GM18870 (cell line): ENCODE measurements around the gene SDK2.

Source experiments
- ATAC-seq: cut with Tn5 transposase; IDR thresholded peaks from one replicate; pipeline ENCODE4 v1.9.1; 2021; ENCODE audit warnings: moderate library complexity; ENCODE audit not compliant: unreplicated experiment

Gene SDK2

GRCh38 chr17:73613271-73614233, 30.7 kb downstream of the SDK2 start:
- ATAC-seq: no peak

DNA sequence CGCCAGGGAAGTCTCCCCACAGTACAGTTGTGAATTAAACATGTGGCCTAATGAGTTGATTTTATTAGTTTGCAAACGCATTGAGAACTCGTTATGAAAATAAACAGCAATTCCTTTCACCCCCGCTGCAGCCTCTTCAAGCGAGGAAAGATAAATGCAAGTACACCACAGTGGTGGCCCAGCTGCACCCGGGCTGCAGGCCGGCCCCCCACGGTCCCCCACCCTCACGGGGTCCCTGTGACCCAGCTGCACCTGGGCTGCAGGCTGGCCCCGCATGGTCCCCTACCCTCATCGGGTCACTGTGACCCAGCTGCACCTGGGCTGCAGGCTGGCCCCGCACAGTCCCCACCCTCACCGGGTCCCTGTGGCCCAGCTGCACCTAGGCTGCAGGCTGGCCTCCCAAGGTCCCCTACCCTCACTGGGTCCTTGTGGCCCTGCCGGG, 32.2 kb downstream of the SDK2 start:
- no peak for ATAC-seq

- ATAC-seq: no peak
Observed at GRCh38 chr17:73611630-73612029, 32.6 kb downstream of the SDK2 start.

- ATAC-seq: no peak
Observed at GRCh38 chr17:73610331-73610911, 33.8 kb downstream of the SDK2 start.

DNA sequence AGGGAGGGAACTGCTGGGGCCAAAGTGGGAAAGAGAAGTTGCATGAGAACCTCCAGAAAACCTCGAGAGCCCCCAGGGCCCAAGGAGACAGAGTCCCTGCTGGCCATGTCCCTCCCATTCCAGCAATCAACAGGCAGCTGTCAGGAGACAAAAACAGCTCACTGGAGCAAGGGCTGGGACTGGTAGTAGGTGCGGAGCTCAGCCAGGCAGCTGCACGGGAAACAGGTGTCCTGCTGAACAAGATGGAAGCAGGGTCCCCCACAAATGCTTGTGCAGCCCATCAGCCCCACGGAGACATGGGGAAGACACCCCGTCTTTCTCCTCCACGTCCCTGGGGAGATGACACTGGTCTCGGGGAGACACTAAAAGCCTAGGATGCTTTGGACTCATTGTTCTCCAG, 34.5 kb downstream of the SDK2 start:
- ATAC-seq: no peak

DNA sequence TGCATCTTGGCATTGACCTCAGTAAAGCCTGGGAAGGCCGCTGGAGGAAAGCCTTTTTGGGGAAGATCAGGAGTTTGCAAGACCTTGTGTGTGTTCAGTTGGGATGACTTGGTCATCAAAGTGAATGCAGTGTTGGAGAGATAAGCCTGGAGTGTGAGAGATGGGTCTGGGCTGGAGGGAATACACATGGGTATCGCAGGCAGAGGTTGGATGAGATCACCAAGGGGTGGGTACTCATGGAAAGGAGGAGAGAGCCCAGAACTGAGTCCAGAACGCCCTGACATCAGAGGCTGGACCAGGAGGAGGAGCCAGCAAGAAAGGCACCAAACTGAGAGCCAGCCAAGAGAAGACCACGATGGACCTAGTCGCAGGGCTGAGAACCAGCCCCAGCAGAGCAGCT, 35.2 kb downstream of the SDK2 start:
- no peak for ATAC-seq

GRCh38 chr17:73605444-73605843, 38.8 kb downstream of the SDK2 start:
- no peak for ATAC-seq

GRCh38 chr17:73604476-73604875, 39.8 kb downstream of the SDK2 start:
- no peak for ATAC-seq

DNA sequence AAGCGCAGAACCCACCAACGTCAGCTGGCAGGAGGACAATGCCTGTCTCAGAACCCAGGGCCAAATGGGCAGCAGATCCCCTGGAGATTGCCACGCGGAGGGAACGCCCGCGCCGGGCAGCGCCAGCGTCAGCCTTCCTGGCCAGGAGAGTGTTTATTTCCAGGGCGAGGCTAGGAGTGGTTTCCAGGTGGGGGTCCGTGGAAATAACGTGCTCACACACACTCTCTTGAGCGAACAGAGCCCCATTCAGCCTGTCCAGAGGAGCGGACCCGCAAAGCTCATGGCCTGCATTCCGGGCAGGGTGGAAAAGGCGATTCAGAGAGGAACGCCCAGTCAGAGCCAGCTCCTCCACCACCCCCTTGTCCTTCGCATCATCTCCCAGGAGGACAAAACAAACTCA, 40.3 kb downstream of the SDK2 start:
- no peak for ATAC-seq

GRCh38 chr17:73600103-73600871, 44.0 kb downstream of the SDK2 start:
- ATAC-seq: no peak

DNA sequence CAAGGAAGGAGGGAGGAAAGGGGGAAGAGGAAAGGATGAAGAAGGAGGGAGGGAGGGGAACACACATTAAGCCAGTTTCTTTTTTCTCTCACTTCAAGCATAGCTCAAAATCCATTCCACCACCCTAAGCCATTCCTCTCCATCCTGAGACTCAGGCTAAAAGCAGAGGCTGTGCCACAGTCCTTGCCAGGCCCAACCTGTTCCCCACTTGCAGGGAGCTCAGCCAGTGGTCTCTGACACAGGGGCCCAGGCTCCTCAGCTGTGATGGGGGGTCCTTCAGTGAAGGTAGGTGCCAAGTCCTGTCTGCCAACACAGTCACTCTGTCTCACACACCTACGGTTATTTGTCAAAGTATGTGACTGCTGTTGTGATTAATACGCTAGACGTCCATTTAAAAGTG, 44.6 kb downstream of the SDK2 start:
- ATAC-seq: no peak

- no peak for ATAC-seq
Observed at GRCh38 chr17:73598212-73598611, 46.0 kb downstream of the SDK2 start.

DNA sequence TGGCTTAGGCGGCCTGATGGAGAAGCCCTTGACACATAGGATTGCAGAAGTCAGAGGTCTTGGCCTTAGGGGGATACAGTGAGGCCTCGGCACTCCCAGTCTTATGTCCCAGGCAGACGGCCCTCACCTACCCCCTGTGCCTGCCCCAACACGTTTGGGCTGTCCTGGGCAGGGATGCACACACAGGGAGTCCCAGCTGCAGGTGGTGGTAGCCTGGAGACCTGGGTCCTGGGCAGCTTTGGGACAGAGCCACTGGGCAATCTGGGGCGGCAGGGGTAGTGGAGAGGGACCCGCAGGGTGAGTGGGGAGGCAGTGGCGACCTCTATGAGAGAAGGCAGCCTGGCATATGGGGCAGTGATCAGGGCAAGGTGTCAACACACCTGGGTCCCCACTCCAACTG, 48.3 kb downstream of the SDK2 start:
- ATAC-seq: no peak

GRCh38 chr17:73595479-73595878, 48.8 kb downstream of the SDK2 start:
- no peak for ATAC-seq

GRCh38 chr17:73595068-73595467, 49.2 kb downstream of the SDK2 start:
- no peak for ATAC-seq

DNA sequence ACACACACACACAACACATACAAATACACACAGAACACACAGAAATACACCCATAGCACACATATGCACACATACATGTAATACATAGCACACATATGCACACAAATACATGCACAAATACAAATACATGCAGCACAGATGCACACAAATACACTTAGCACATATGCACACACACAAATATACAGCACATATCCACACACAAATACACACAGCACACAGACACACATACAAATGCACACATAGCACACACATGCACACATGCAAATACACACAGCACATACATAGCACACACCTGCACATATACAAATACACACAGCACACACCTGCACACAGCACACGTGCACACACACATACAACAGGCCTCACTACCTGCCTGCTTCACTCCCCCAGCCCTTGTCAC, 49.6 kb downstream of the SDK2 start:
- ATAC-seq: no peak

GRCh38 chr17:73594025-73594424, 50.2 kb downstream of the SDK2 start:
- no peak for ATAC-seq

GRCh38 chr17:73593249-73593965, 50.8 kb downstream of the SDK2 start:
- ATAC-seq: no peak

GRCh38 chr17:73592501-73592961, 51.7 kb downstream of the SDK2 start:
- no peak for ATAC-seq

DNA sequence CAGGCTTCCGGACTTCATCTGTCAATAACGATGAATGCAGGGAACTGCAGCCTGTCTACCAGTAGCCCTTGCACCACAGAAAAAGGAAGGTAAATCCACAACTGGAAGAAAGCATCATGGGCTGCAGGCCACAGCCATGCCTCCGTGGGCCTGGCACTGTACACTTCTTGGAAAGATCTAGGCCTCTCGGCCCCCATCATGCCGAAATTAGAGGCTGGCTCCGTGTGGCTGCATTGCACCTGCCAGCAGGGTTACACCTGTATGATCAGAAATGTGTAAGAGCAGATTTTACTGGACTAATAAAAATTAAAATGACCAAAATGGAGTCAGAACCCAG, 52.2 kb downstream of the SDK2 start:
- no peak for ATAC-seq
